SK-N-SH (cell line): ENCODE results near the gene TES.

Source experiments
- CTCF ChIP-seq: fragments of 200-600 bp; sonication (generic); IDR thresholded peaks from 2 replicates; pipeline ENCODE4 v1.6.1; 2017; ENCODE audit warnings: antibody characterized with exemption, mild to moderate bottlenecking, moderate library complexity
- RCOR1 ChIP-seq: fragments of 150-350 bp; IDR thresholded peaks from 2 replicates; pipeline ENCODE4 v1.6.1; 2017; ENCODE audit warnings: antibody characterized with exemption, low read length
- TCF12 ChIP-seq: IDR thresholded peaks from 2 replicates; pipeline ENCODE4 v1.4.0; 2012
- TF ChIP-seq, protein P1 (sequence below): fragments of 150-350 bp; IDR thresholded peaks from 2 replicates; pipeline ENCODE4 v1.6.1; 2017; ENCODE audit warnings: antibody characterized with exemption, low read length, low read depth, borderline replicate concordance

DNA sequence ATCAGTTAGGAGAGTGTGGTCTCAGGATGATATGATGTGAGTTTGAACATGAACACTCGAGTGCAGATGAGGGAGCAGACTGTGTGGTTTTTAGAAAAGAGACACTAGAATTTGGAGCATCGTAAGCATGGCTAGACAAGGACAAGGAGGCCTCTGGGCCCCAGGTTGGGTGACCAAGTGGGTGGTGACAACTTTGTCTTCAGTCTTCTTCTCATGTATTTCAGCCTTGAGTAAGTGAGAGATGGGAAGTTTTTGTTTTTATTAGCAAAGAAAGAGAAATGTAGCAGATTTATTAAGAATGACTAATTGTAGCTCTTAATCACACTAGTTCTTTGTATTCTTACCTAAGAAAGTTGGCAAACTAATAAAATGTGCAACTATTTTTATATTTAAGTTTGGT lies 16.3 kb downstream of the TES start:
- TF ChIP-seq, protein P1, sequence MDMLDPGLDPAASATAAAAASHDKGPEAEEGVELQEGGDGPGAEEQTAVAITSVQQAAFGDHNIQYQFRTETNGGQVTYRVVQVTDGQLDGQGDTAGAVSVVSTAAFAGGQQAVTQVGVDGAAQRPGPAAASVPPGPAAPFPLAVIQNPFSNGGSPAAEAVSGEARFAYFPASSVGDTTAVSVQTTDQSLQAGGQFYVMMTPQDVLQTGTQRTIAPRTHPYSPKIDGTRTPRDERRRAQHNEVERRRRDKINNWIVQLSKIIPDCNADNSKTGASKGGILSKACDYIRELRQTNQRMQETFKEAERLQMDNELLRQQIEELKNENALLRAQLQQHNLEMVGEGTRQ = no peak
- TF ChIP-seq TCF12 (no peak), RCOR1 (no peak), CTCF (no peak)
